Nephron progenitor cell (in vitro differentiated cells): ENCODE results near the gene PPP1R13L.
"Not testable (repeated sequence)": the region's sequence is repeated elsewhere in the genome, so short reads cannot be mapped to it uniquely, and the experiment has no call there.

Experiments used
- DNase-seq: peaks from one replicate; pipeline ENCODE4 v3.0.0; 2021
- H3K27ac Mint-ChIP-seq: 2 replicates; pipeline ENCODE4 v1.8.0; 2021; ENCODE audit warnings: mild to moderate bottlenecking, moderate library complexity, mixed read lengths
- H3K27me3 Mint-ChIP-seq: 2 replicates; pipeline ENCODE4 v1.8.0; 2021; ENCODE audit warnings: mild to moderate bottlenecking, low read depth, mixed read lengths; ENCODE audit not compliant: poor library complexity
- H3K36me3 Mint-ChIP-seq: 2 replicates; pipeline ENCODE4 v1.8.0; 2021; ENCODE audit warnings: low read depth, mixed read lengths
- H3K4me1 Mint-ChIP-seq: 2 replicates; pipeline ENCODE4 v1.8.0; 2021; ENCODE audit warnings: mixed read lengths
- H3K4me3 Mint-ChIP-seq: 2 replicates; pipeline ENCODE4 v1.8.0; 2021; ENCODE audit warnings: mild to moderate bottlenecking, moderate library complexity, mixed read lengths
- H3K9me3 Mint-ChIP-seq: 2 replicates; pipeline ENCODE4 v1.8.0; 2021; ENCODE audit warnings: mild to moderate bottlenecking, moderate library complexity, mixed read lengths
- CTCF ChIP-seq: fragments of 200-600 bp; sonication (generic); IDR thresholded peaks from 2 replicates; pipeline ENCODE4 v1.5.0; 2021; ENCODE audit warnings: antibody characterized with exemption

PPP1R13L gene

DNA sequence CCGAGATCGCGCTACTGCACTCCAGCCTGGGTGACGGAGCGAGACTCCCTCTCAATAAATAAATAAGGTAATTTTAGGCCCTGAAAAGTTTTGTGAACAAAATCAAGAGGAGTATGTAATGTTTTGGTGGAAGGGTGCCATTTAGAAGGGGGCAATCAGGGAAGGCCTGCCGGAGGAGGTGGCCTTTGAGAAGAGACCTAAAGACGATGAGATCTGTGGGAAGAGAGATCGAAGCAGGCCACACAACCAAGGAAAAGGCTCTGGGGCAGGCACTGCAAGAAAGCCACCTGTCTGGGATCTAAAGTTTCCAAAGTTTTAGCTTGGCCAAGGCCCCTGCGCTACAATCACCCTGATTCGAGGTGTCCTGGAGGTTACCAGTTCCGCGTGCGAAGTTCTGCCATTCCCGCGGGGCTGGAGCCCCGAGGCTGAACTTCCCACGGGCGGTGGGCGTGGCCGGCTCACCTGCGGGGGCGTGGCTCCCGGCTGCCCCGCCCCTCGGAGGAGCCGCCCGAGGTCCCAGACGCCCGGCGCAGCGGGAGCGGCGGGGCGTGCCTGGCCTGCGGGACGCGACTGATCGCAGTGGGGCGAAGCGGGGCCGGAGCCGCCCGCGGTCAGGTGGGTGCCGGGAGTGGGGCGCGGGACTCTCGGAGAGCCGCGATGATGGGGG, 64.5 kb downstream of the PPP1R13L start, which contains the start of gene KLC3:
TSS of gene KLC3 (plus strand) at position 519 of the 667 bp plus-strand sequence. CDS start 4,792 bp downstream, outside the sequence.
- Mint-ChIP-seq H3K4me3 (peak within 1 kb of the TSS; percentile 79), H3K36me3 (no peaks in the 10 kb centered on the region), H3K9me3 (no peaks in the 10 kb centered on the region), H3K27me3 (peaks cover 36% of the 10 kb centered on the region), H3K4me1 (peaks cover 5% of the 10 kb centered on the region), H3K27ac (no peak within 1 kb of the TSS)
- DNase-seq = peak; percentile 69
- no peak for TF ChIP-seq CTCF

GRCh38 chr19:45339629-45340028, 65.2 kb downstream of the PPP1R13L start:
- no peaks in the 10 kb centered on the region for H3K36me3 Mint-ChIP-seq
- no peaks in the 10 kb centered on the region for H3K9me3 Mint-ChIP-seq
- H3K27ac Mint-ChIP-seq = no peak overlapping the region
- peaks cover 5% of the 10 kb centered on the region for H3K4me1 Mint-ChIP-seq
- no peak for DNase-seq
- TF ChIP-seq CTCF = no peak
- H3K4me3 Mint-ChIP-seq = peak overlapping the region; percentile 79
- H3K27me3 Mint-ChIP-seq = peaks cover 33% of the 10 kb centered on the region

DNA sequence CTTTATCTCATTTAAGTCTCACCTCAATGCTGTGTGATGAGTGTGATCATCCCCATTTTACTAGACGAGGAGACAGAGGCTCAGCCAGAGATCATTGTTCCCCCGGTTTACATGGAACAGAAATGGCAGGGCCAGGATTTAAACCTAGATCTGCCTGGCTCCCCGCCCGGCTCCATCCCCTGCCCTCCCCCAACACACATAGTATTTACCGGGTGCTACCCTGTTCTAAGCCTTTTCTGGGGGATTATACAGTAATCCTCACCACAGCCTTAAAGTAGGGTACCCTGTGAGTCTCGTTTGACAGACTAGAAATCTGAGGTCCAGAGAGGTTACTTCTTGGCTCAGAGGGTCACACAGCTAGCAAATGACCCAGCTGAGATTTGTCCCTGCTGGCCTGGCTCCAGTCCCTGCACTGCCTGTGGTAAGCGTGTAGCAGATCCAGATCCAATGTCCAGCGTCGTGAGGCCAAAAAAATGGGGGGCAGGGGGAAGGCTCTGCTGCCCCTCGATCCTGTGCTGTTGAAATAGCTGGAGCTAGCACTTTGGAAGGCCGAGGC, 68.1 kb downstream of the PPP1R13L start:
- Mint-ChIP-seq H3K27ac (no peak overlapping the region), H3K4me3 (no peak overlapping the region), H3K27me3 (peaks cover 33% of the 10 kb centered on the region), H3K9me3 (no peaks in the 10 kb centered on the region), H3K4me1 (peaks cover 9% of the 10 kb centered on the region), H3K36me3 (no peaks in the 10 kb centered on the region)
- no peak for DNase-seq
- no peak for TF ChIP-seq CTCF

- not testable (repeated sequence) for H3K4me3 Mint-ChIP-seq, H3K9me3 Mint-ChIP-seq, H3K4me1 Mint-ChIP-seq, H3K27ac Mint-ChIP-seq, DNase-seq, H3K36me3 Mint-ChIP-seq
- H3K27me3 Mint-ChIP-seq = peaks cover 27% of the 10 kb centered on the region
Measured at GRCh38 chr19:45334881-45335280, 70.0 kb downstream of the PPP1R13L start.

DNA sequence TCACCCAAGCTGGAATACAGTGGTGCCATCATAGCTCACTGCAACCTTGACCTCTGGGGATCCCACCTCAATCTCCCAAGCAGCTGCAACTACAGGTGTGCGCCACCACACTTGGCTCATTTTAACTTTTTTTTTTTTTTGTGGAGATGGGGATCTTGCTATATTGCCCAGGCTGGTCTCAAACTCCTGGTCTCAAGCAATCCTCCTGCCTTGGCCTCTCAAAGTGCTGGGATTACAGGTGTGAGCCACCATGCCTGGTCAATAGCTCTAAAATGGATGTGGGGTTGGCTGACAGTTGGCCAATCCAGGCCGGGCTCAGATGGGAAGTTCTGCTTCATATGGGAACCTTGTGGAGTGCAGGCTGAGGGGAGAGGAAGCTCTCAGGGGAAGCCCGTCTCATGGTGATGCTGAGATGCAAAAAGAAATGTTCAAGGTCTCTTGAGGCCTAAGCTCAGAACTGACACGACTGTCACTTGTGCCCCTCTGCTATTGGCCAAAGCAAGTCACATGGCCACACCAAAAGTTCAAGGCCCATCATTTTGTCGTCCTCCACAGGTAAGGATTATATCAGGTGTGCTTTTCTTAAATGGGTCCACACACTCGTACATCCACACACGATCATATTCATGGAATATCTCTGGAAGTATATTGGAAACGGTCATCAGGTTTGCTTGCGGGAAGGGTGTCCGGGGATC, 71.1 kb downstream of the PPP1R13L start:
- Mint-ChIP-seq H3K27ac (peak overlapping the region; percentile 73), H3K27me3 (peaks cover 16% of the 10 kb centered on the region), H3K36me3 (no peaks in the 10 kb centered on the region), H3K4me3 (no peak overlapping the region), H3K9me3 (no peaks in the 10 kb centered on the region), H3K4me1 (peaks cover 4% of the 10 kb centered on the region)
- DNase-seq = no peak
- no peak for TF ChIP-seq CTCF

DNA sequence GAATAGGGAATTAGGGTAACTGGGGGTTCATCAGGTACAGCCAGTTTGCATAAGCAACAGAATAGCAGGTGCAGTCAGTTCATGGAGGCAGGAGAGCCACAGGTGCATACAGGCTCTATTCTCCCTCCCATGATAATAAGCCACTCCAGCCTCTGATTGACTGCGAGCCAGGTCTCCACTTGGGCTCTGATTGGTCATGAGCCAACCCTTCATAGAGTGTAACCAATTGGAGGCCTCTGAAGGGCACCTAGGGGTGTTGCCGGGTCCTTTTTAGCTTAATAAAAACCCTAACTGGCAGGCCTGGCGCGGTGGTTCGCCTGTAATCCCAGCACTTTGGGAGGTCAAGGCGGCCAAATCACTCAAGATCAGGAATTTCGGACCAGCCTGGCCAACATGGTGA, 73.5 kb downstream of the PPP1R13L start:
- no peak for TF ChIP-seq CTCF
- H3K4me1 Mint-ChIP-seq = peaks cover 20% of the 10 kb centered on the region
- no peak overlapping the region for H3K4me3 Mint-ChIP-seq
- H3K9me3 Mint-ChIP-seq = no peaks in the 10 kb centered on the region
- no peak for DNase-seq
- H3K27ac Mint-ChIP-seq = no peak overlapping the region
- peaks cover 2% of the 10 kb centered on the region for H3K27me3 Mint-ChIP-seq
- no peaks in the 10 kb centered on the region for H3K36me3 Mint-ChIP-seq
